Transverse colon (tissue), 1 donor: ENCODE results near the gene ALDH4A1.
"Not testable (repeated sequence)": the region's sequence is repeated elsewhere in the genome, so short reads cannot be mapped to it uniquely, and the experiment has no call there.

Experiments used
- EP300 ChIP-seq: sonication (generic); formaldehyde crosslinking; IDR thresholded peaks from one replicate; pipeline ENCODE4 v1.6.1; 2017; ENCODE audit warnings: antibody characterized with exemption, low read depth
- POLR2A ChIP-seq: fragments of 450-650 bp; IDR thresholded peaks from one replicate; pipeline ENCODE4 v1.6.1; 2016; ENCODE audit warnings: antibody characterized with exemption, mild to moderate bottlenecking, moderate library complexity

DNA sequence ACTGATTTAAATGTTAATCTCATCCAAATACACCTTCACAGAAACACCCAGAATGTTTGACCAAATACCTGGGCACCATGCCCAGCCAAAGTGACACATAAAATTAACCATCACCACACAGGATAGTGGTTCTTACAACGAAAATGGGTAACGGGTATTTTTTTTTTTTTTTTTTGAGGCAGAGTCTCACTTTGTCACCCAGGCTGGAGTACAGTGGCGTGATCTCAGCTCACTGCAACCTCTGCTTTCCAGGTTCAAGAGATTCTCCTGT, 31.8 kb downstream of the ALDH4A1 start:
- not testable (repeated sequence) for TF ChIP-seq EP300, POLR2A
